Embryonic facial prominence (tissue), 1 donor: ENCODE results near the gene GSTCD.
"Not testable (repeated sequence)": the region's sequence is repeated elsewhere in the genome, so short reads cannot be mapped to it uniquely, and the experiment has no call there.

Source experiments
- DNase-seq: peaks from one replicate; pipeline ENCODE4 v3.0.0-alpha.2; 2016; ENCODE audit errors: extremely low spot score

GSTCD gene

GRCh38 chr4:105708181-105709080 is at the start of gene GSTCD, which contains the start of gene INTS12:
Gene GSTCD (plus strand): TSS chr4:105708784. CDS start chr4:105717614, 8,830 bp downstream.
Gene INTS12 (minus strand): TSS chr4:105708689. CDS start chr4:105700005, 8,684 bp downstream.
- peak; percentile 90 for DNase-seq

- no peak for DNase-seq
Observed at GRCh38 chr4:105659190-105659589, 49.4 kb upstream of the GSTCD start.

- no peak for DNase-seq
Observed at GRCh38 chr4:105661028-105661427, 47.6 kb upstream of the GSTCD start.

- DNase-seq: no peak
Observed at GRCh38 chr4:105662935-105663675, 45.5 kb upstream of the GSTCD start.

- DNase-seq: no peak
Observed at GRCh38 chr4:105666693-105667092, 41.9 kb upstream of the GSTCD start.

- DNase-seq: no peak
Observed at GRCh38 chr4:105670684-105671083, 37.9 kb upstream of the GSTCD start.

- no peak for DNase-seq
Observed at GRCh38 chr4:105671301-105671700, 37.3 kb upstream of the GSTCD start.

- DNase-seq: no peak
Observed at GRCh38 chr4:105674011-105674410, 34.6 kb upstream of the GSTCD start.

GRCh38 chr4:105677709-105678108 is 30.9 kb upstream of the GSTCD start:
- DNase-seq: no peak

GRCh38 chr4:105679186-105679585 is 29.4 kb upstream of the GSTCD start:
- DNase-seq: no peak

GRCh38 chr4:105683038-105683437 is 25.5 kb upstream of the GSTCD start:
- DNase-seq: no peak

GRCh38 chr4:105686571-105686970 is 22.0 kb upstream of the GSTCD start:
- DNase-seq: no peak

- not testable (repeated sequence) for DNase-seq
Observed at GRCh38 chr4:105694812-105695211, 13.8 kb upstream of the GSTCD start.

GRCh38 chr4:105695832-105696231 is 12.8 kb upstream of the GSTCD start:
- DNase-seq: not testable (repeated sequence)

- DNase-seq: no peak
Observed at GRCh38 chr4:105698607-105699006, 10.0 kb upstream of the GSTCD start.

GRCh38 chr4:105707782-105708180 is 803 bp upstream of the GSTCD start:
- no peak for DNase-seq

- no peak for DNase-seq
Observed at GRCh38 chr4:105709081-105709450, 482 bp downstream of the GSTCD start.

GRCh38 chr4:105710012-105710600 is 1.5 kb downstream of the GSTCD start:
- DNase-seq: no peak

GRCh38 chr4:105710678-105711077 is 2.1 kb downstream of the GSTCD start:
- no peak for DNase-seq

GRCh38 chr4:105712766-105713165 is 4.2 kb downstream of the GSTCD start:
- DNase-seq: no peak

- no peak for DNase-seq
Observed at GRCh38 chr4:105714071-105714521, 5.5 kb downstream of the GSTCD start.

- DNase-seq: no peak
Observed at GRCh38 chr4:105714932-105715331, 6.3 kb downstream of the GSTCD start.
